ENCODE measurements around the gene RNF125.

The RNF125 gene

DNA sequence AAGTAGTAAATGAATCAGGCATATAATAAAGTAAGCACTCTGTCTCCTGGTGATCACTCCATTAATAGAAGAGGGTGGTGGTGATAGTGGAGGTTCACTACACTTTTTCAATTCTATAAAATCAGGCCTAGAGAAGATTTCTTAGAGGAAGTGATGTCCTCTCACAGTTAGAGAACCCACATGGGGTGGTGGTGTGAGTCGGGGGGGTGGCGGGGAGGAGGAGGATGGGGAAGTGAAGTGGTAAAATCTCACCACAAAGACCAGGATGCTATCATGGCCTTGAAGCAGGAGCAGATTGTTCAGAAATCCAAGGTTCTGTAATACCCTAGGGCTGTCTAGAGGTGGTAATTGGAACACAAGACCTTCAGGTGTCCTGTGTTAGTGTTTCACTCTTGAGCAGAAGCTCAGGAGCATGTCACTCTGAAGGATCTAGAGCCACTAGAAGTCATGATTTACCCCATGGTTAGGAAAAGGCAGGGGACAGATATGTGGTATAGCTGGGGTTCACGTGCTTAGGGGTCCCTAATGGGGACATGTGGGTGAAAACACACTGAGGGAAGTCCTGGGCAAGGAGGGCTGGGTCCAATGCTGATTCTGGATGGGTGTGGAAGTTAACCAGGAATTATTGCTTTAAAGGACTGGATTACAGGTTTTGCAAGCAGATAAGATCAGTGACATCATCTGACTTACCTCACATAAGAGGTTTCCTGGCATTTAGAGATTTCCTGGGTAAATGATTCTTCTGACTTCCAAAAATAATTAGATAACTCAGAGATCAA lies 31.0 kb downstream of the RNF125 start (continued):
- TF ChIP-seq, protein P1, sequence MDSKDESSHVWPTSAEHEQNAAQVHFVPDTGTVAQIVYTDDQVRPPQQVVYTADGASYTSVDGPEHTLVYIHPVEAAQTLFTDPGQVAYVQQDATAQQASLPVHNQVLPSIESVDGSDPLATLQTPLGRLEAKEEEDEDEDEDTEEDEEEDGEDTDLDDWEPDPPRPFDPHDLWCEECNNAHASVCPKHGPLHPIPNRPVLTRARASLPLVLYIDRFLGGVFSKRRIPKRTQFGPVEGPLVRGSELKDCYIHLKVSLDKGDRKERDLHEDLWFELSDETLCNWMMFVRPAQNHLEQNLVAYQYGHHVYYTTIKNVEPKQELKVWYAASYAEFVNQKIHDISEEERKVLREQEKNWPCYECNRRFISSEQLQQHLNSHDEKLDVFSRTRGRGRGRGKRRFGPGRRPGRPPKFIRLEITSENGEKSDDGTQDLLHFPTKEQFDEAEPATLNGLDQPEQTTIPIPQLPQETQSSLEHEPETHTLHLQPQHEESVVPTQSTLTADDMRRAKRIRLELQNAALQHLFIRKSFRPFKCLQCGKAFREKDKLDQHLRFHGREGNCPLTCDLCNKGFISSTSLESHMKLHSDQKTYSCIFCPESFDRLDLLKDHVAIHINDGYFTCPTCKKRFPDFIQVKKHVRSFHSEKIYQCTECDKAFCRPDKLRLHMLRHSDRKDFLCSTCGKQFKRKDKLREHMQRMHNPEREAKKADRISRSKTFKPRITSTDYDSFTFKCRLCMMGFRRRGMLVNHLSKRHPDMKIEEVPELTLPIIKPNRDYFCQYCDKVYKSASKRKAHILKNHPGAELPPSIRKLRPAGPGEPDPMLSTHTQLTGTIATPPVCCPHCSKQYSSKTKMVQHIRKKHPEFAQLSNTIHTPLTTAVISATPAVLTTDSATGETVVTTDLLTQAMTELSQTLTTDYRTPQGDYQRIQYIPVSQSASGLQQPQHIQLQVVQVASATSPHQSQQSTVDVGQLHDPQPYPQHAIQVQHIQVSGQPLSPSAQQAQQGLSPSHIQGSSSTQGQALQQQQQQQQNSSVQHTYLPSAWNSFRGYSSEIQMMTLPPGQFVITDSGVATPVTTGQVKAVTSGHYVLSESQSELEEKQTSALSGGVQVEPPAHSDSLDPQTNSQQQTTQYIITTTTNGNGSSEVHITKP (tag by site-specific recombination; IDR thresholded peaks at IDR 0.05) = peak; percentile 87
- TF ChIP-seq, protein P2, sequence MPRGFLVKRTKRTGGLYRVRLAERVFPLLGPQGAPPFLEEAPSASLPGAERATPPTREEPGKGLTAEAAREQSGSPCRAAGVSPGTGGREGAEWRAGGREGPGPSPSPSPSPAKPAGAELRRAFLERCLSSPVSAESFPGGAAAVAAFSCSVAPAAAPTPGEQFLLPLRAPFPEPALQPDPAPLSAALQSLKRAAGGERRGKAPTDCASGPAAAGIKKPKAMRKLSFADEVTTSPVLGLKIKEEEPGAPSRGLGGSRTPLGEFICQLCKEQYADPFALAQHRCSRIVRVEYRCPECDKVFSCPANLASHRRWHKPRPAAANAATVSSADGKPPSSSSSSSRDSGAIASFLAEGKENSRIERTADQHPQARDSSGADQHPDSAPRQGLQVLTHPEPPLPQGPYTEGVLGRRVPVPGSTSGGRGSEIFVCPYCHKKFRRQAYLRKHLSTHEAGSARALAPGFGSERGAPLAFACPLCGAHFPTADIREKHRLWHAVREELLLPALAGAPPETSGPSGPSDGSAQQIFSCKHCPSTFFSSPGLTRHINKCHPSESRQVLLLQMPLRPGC (tag by site-specific recombination; IDR thresholded peaks at IDR 0.05) = 0 out of 2 replicates have a peak, but pooled peaks have one; percentile 26
- no peak for TF ChIP-seq ZNF701 (tag by site-specific recombination; IDR thresholded peaks at IDR 0.05)
- no peak for TF ChIP-seq ZNF155 (tag by site-specific recombination; IDR thresholded peaks at IDR 0.05)
- TF ChIP-seq ZSCAN23 (tag by site-specific recombination; IDR thresholded peaks at IDR 0.05) = no peak
- no peak for TF ChIP-seq ZNF548 (tag by site-specific recombination; IDR thresholded peaks at IDR 0.05)
- no peak for TF ChIP-seq HOXD13 (CRISPR knock-in tag; IDR thresholded peaks at IDR 0.05; ENCODE audit: borderline replicate concordance)
- TF ChIP-seq, protein P3, sequence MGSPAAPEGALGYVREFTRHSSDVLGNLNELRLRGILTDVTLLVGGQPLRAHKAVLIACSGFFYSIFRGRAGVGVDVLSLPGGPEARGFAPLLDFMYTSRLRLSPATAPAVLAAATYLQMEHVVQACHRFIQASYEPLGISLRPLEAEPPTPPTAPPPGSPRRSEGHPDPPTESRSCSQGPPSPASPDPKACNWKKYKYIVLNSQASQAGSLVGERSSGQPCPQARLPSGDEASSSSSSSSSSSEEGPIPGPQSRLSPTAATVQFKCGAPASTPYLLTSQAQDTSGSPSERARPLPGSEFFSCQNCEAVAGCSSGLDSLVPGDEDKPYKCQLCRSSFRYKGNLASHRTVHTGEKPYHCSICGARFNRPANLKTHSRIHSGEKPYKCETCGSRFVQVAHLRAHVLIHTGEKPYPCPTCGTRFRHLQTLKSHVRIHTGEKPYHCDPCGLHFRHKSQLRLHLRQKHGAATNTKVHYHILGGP (tag by site-specific recombination; IDR thresholded peaks at IDR 0.05) = peak; percentile 68; the same call in 1 of the 2 replicates
- TF ChIP-seq ZFP69B (tag by site-specific recombination; IDR thresholded peaks at IDR 0.05) = no peak
- TF ChIP-seq ZXDB (tag by site-specific recombination; IDR thresholded peaks at IDR 0.05) = peak; percentile 72
- TF ChIP-seq ZNF837 (tag by site-specific recombination; IDR thresholded peaks at IDR 0.05) = no peak
- TF ChIP-seq, protein P4, sequence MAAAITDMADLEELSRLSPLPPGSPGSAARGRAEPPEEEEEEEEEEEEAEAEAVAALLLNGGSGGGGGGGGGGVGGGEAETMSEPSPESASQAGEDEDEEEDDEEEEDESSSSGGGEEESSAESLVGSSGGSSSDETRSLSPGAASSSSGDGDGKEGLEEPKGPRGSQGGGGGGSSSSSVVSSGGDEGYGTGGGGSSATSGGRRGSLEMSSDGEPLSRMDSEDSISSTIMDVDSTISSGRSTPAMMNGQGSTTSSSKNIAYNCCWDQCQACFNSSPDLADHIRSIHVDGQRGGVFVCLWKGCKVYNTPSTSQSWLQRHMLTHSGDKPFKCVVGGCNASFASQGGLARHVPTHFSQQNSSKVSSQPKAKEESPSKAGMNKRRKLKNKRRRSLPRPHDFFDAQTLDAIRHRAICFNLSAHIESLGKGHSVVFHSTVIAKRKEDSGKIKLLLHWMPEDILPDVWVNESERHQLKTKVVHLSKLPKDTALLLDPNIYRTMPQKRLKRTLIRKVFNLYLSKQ (tag by site-specific recombination; IDR thresholded peaks at IDR 0.05; ENCODE audit: borderline replicate concordance) = no peak
- TF ChIP-seq, protein P5, sequence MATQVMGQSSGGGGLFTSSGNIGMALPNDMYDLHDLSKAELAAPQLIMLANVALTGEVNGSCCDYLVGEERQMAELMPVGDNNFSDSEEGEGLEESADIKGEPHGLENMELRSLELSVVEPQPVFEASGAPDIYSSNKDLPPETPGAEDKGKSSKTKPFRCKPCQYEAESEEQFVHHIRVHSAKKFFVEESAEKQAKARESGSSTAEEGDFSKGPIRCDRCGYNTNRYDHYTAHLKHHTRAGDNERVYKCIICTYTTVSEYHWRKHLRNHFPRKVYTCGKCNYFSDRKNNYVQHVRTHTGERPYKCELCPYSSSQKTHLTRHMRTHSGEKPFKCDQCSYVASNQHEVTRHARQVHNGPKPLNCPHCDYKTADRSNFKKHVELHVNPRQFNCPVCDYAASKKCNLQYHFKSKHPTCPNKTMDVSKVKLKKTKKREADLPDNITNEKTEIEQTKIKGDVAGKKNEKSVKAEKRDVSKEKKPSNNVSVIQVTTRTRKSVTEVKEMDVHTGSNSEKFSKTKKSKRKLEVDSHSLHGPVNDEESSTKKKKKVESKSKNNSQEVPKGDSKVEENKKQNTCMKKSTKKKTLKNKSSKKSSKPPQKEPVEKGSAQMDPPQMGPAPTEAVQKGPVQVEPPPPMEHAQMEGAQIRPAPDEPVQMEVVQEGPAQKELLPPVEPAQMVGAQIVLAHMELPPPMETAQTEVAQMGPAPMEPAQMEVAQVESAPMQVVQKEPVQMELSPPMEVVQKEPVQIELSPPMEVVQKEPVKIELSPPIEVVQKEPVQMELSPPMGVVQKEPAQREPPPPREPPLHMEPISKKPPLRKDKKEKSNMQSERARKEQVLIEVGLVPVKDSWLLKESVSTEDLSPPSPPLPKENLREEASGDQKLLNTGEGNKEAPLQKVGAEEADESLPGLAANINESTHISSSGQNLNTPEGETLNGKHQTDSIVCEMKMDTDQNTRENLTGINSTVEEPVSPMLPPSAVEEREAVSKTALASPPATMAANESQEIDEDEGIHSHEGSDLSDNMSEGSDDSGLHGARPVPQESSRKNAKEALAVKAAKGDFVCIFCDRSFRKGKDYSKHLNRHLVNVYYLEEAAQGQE (tag by site-specific recombination; IDR thresholded peaks at IDR 0.05) = no peak
- TF ChIP-seq ZNF214 (tag by site-specific recombination; IDR thresholded peaks at IDR 0.05; ENCODE audit: borderline replicate concordance) = no peak
- TF ChIP-seq, protein P6, sequence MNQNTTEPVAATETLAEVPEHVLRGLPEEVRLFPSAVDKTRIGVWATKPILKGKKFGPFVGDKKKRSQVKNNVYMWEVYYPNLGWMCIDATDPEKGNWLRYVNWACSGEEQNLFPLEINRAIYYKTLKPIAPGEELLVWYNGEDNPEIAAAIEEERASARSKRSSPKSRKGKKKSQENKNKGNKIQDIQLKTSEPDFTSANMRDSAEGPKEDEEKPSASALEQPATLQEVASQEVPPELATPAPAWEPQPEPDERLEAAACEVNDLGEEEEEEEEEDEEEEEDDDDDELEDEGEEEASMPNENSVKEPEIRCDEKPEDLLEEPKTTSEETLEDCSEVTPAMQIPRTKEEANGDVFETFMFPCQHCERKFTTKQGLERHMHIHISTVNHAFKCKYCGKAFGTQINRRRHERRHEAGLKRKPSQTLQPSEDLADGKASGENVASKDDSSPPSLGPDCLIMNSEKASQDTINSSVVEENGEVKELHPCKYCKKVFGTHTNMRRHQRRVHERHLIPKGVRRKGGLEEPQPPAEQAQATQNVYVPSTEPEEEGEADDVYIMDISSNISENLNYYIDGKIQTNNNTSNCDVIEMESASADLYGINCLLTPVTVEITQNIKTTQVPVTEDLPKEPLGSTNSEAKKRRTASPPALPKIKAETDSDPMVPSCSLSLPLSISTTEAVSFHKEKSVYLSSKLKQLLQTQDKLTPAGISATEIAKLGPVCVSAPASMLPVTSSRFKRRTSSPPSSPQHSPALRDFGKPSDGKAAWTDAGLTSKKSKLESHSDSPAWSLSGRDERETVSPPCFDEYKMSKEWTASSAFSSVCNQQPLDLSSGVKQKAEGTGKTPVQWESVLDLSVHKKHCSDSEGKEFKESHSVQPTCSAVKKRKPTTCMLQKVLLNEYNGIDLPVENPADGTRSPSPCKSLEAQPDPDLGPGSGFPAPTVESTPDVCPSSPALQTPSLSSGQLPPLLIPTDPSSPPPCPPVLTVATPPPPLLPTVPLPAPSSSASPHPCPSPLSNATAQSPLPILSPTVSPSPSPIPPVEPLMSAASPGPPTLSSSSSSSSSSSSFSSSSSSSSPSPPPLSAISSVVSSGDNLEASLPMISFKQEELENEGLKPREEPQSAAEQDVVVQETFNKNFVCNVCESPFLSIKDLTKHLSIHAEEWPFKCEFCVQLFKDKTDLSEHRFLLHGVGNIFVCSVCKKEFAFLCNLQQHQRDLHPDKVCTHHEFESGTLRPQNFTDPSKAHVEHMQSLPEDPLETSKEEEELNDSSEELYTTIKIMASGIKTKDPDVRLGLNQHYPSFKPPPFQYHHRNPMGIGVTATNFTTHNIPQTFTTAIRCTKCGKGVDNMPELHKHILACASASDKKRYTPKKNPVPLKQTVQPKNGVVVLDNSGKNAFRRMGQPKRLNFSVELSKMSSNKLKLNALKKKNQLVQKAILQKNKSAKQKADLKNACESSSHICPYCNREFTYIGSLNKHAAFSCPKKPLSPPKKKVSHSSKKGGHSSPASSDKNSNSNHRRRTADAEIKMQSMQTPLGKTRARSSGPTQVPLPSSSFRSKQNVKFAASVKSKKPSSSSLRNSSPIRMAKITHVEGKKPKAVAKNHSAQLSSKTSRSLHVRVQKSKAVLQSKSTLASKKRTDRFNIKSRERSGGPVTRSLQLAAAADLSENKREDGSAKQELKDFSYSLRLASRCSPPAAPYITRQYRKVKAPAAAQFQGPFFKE (tag by site-specific recombination; IDR thresholded peaks at IDR 0.05; ENCODE audit: borderline replicate concordance) = no peak
- TF ChIP-seq ZNF654 (tag by site-specific recombination; IDR thresholded peaks at IDR 0.05; ENCODE audit: low read depth) = no peak
- TF ChIP-seq ZNF140 (tag by site-specific recombination; IDR thresholded peaks at IDR 0.05) = no peak
- no peak for TF ChIP-seq MZF1 (tag by site-specific recombination; IDR thresholded peaks at IDR 0.05; ENCODE audit: borderline replicate concordance)
- TF ChIP-seq, protein P7, sequence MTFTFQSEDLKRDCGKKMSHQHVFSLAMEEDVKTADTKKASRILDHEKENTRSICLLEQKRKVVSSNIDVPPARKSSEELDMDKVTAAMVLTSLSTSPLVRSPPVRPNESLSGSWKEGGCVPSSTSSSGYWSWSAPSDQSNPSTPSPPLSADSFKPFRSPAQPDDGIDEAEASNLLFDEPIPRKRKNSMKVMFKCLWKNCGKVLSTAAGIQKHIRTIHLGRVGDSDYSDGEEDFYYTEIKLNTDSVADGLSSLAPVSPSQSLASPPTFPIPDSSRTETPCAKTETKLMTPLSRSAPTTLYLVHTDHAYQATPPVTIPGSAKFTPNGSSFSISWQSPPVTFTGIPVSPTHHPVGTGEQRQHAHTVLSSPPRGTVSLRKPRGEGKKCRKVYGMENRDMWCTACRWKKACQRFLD (tag by site-specific recombination; IDR thresholded peaks at IDR 0.05) = no peak

Data from HEK293 (cell line).